ENCODE results near the gene PHPT1.

The PHPT1 gene

DNA sequence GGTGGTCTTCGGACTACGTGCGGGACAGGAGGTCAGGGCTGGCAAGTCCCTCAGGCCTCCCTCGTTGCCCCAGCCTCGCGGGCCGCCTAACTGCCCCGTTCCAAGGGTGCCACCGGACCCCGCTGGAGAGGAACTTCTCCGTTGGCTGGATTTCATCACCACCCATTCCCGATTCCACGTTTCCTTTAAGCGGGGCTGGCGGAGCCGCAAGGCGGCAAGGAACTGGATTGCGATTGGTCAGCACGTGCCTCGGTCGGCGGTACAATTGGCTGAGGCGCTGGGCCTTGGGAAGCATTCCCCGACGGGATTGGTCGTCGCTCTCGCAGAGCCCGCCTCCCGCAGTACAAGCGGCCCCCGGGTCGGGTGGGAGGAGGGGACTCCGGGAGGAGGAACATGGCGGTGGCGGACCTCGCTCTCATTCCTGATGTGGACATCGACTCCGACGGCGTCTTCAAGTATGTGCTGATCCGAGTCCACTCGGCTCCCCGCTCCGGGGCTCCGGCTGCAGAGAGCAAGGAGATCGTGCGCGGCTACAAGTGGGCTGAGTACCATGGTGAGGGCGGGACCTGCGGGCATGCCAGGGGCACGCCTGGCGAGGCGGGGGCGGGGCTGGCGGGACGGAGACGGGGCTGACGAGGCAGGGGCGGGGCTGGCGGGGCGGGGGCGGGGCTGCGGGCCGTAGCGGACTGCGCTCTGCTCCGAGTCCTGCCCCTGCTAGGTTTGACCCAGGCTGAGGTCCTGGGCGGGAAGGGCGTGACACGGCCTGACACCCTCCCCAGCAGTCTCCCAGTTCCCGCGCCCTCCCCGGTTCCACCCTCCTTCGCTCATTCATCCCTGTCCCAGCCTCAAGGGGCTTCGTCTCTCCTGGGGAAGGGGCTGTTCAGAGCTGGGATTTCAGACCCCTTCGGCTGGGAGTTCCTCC, at the start of gene PHPT1:
TSS of gene PHPT1 (plus strand) at position 372 of the 922 bp plus-strand sequence. CDS start at position 394, 22 bp downstream.
- in situ Hi-C loops (cut with HindIII; ENCODE audit: low sequenced_read_pairs), result no loop called here

DNA sequence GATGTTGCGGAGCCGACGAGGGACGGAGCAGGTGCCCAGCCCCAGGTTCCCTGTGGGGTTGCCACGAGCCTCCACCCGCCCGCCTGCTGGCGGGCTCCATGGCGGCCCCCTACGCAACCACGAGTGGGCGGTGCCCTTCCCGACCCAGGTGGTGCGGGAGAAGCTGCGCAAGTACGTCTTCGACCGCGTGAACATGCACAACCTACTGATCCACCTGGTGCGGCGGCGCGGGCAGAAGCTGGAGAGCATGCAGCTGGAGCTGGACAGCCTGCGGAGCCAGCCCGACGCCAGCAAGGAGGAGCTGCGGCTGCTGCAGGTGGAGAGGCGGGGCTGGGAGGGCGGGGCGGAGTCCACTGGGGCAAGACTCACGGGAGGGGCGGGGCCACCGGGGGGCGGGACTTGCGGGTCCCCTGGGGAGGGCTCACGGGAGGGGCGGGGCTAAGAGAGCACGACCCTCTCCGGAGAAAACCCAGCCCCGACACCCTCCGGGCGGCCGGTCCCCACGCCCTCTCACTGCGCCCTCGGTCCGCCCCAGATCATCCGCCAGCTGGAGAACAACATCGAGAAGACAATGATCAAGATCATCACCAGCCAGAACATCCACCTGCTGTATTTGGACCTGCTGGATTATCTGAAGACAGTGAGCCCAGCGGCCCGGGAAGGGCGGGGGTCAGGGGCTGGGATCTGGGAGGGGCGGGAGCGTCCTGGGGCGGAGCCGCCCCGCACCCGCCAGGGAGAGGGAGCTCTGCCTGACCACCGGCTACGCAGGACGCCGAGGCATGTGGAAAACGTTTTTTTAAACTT, 49.2 kb upstream of the PHPT1 start:
- in situ Hi-C loops (cut with HindIII; ENCODE audit: low sequenced_read_pairs), result loop anchor here (25.0 kb wide), 2 partner anchors 237 to 362 kb away; partner anchors contain the start of genes ABCA2, FUT7, LRRC26 and NPDC1

DNA sequence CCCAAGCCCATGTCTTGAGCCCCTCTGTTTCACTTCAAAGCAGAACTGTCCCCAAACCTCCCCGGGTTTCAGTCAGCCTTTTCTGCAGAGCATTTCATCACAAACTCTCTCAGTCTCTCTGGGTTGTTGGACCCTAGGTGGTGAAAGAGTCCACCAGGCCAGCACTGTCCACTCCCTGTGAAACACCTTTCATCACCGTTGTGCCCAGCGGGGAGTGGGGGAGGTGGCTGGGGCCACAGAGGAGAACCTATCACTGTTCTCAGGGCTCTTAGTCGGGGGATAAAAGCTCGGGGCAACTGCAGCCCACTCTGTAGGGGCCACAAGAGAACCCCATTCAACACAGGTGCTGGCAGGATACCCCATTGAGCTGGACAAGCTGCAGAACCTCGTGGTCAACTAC, 46.9 kb upstream of the PHPT1 start:
- in situ Hi-C loops (cut with HindIII; ENCODE audit: low sequenced_read_pairs), result loop anchor here (25.0 kb wide), 2 partner anchors 235 to 360 kb away; partner anchors contain the start of genes ABCA2, FUT7, LRRC26 and NPDC1

- in situ Hi-C loops (cut with HindIII; ENCODE audit: low sequenced_read_pairs), result loop anchor here (25.0 kb wide), 2 partner anchors 234 to 359 kb away; partner anchors contain the start of genes ABCA2, FUT7, LRRC26 and NPDC1
Observed at GRCh38 chr9:136803009-136803550, 46.1 kb upstream of the PHPT1 start.

DNA sequence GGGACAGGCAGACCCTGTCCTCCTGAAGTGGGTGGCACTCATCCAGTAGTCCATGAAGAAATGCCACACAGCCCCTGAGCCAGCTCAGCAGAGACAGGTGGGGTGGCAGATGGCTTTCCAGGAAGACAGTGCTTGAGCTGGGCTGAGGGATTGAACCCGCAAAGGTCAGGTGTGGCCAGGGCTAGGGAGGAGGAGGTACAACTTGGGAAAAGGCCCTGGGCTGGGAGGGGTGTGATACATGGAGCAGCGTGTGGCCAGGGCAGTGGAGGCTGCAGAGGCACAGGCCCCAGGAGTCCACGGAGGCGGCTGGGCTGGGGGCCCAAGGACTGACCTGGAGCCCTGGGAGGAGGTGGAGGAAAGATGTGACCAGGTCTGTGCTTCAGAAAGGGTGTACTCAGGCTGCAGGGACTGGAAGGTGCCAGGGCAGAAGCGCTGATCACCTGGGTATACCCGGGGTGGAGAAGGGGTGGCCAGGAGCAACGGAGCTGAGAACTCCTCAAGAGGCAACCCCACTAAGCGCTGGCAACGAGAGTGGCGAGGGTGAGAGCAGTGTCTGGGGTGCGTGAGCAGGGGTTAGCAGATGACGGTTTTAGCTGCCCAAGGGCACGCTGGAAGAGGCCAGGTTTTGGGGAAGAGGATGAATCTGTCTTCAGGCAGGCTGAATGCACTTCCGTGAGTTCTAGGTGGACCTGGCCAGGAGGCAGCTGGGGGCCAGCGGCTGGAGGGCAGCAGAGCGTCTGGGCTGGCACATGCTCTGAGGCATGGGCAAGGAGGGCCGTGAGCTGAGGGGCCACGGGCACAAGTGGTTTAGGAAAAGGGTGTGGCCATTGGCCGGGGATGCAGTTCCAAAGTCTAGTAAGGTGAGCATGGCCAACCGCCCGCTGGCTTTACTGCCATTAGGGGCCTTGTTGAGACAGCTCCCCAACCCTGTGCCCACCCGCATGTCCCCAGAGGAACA, 45.4 kb upstream of the PHPT1 start:
- in situ Hi-C loops (cut with HindIII; ENCODE audit: low sequenced_read_pairs), result loop anchor here (25.0 kb wide), 2 partner anchors 233 to 358 kb away; partner anchors contain the start of genes ABCA2, FUT7, LRRC26 and NPDC1

- in situ Hi-C loops (cut with HindIII; ENCODE audit: low sequenced_read_pairs), result loop anchor here (25.0 kb wide), 2 partner anchors 233 to 358 kb away; partner anchors contain the start of genes ABCA2, FUT7, LRRC26 and NPDC1
Observed at GRCh38 chr9:136804509-136805206, 44.6 kb upstream of the PHPT1 start.

GRCh38 chr9:136805207-136805740, 43.9 kb upstream of the PHPT1 start:
- in situ Hi-C loops (cut with HindIII; ENCODE audit: low sequenced_read_pairs), result loop anchor here (25.0 kb wide), 2 partner anchors 232 to 357 kb away; partner anchors contain the start of genes ABCA2, FUT7, LRRC26 and NPDC1

GRCh38 chr9:136806067-136806466, 43.1 kb upstream of the PHPT1 start:
- in situ Hi-C loops (cut with HindIII; ENCODE audit: low sequenced_read_pairs), result loop anchor here (25.0 kb wide), 2 partner anchors 231 to 356 kb away; partner anchors contain the start of genes ABCA2, FUT7, LRRC26 and NPDC1

- in situ Hi-C loops (cut with HindIII; ENCODE audit: low sequenced_read_pairs), result loop anchor here (25.0 kb wide), 2 partner anchors 231 to 356 kb away; partner anchors contain the start of genes ABCA2, FUT7, LRRC26 and NPDC1
Observed at GRCh38 chr9:136806631-136807201, 42.5 kb upstream of the PHPT1 start.

DNA sequence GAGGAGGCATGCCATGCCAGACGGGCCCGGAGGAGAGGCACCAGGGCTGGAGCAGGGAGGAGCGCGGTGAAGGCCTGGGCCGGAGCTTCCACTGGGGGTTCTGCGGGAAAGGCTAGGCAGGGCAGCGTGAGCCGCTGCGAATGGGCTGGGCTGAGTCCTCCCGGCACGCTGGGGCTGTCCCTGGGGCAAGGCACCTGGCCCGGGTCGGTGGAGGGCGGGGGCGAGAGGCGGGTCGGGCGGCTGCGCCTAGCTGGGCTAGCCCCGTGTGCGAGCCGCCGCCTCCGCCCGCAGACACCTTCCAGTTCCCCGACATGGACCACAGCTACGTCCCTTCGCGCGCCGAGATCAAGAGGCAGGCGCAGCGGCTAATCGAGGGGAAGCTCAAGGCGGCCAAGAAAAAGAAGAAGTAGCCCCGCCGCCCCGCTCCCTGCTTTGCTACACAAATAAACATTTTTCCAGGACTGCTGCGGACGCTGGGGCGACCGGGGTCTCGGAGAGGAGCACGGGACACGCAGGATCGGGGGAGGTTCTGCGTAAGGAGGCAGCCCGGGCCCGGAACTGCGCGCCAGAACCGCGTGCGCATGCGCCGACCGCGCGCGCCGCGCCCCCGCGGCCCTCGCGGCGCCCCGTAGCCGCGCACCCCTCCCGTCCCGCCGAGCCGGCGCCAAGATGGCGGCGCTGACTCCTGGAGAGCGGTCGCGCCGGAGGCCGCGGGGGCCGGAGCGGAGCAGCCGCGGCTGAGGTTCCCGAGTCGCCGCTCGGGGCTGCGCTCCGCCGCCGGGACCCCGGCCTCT, 41.7 kb upstream of the PHPT1 start, which contains the start of gene RABL6:
TSS of gene RABL6 (plus strand) at position 668 of the 794 bp plus-strand sequence. CDS start 249 bp downstream, outside the sequence.
- in situ Hi-C loops (cut with HindIII; ENCODE audit: low sequenced_read_pairs), result loop anchor here (25.0 kb wide), 2 partner anchors 230 to 355 kb away; partner anchors contain the start of genes ABCA2, FUT7, LRRC26 and NPDC1

- in situ Hi-C loops (cut with HindIII; ENCODE audit: low sequenced_read_pairs), result loop anchor here (25.0 kb wide), 2 partner anchors 229 to 354 kb away; partner anchors contain the start of genes ABCA2, FUT7, LRRC26 and NPDC1
Observed at GRCh38 chr9:136808075-136808805, 41.0 kb upstream of the PHPT1 start.

DNA sequence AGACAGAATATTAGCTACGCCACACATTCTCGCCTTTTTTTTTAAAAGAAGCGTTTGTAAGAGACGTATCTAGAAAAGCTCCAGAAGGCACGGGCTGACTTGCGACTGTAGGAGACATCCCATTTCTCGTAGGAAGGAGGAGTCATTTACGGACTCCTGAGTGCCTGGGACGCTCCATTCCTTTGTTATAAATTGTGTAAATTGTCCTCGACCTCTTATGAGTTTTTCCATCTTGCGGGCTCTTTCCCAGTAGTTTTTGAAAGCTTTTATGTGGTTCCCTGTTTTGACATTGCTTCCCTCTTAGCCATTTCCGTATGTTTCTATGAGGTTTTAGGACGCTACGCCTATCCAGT, 40.4 kb upstream of the PHPT1 start:
- in situ Hi-C loops (cut with HindIII; ENCODE audit: low sequenced_read_pairs), result loop anchor here (25.0 kb wide), 2 partner anchors 229 to 354 kb away; partner anchors contain the start of genes ABCA2, FUT7, LRRC26 and NPDC1

DNA sequence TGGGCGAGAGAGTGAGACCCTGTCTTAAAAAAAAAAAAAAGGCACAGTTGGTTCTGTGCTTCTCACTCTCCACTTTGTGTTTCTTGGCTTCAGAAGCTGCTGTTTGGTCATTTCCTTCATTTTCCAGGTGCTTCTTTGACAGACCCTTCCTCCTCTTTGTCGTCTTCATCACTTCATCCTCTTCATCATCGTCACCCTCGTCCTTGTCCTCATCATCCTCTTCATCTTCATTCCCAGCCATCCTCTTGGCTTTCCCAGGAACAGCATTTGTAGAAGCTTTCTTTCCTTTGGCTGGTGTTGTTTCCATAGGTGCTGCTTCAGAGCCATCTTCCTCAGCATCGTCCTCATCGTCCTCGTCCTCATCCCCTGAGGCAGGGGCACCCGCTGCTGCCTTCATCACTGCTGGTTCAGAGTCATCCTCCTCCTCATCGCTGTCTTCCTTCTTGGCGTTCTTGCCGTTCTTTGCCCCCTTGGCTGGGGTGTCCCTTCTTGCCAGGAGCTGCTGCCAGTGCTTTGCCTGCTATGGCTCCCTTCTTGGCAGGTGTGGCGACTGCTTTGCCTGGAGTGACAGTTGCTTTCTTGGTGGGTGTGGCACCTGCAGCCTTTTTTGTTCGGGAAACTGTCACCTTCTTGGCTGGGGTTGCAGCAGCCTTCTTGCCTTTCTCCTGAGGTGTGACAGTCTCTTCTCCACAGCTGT, 34.3 kb upstream of the PHPT1 start:
- in situ Hi-C loops (cut with HindIII; ENCODE audit: low sequenced_read_pairs), result loop anchor here (10.0 to 25.0 kb wide), 3 partner anchors 120 to 347 kb away; partner anchors contain the start of genes ABCA2, FUT7, LRRC26 and NPDC1

GRCh38 chr9:136815422-136815782, 33.8 kb upstream of the PHPT1 start:
- in situ Hi-C loops (cut with HindIII; ENCODE audit: low sequenced_read_pairs), result loop anchor here (10.0 to 25.0 kb wide), 3 partner anchors 119 to 347 kb away; partner anchors contain the start of genes ABCA2, FUT7, LRRC26 and NPDC1

Measured in DLD1 (cell line).